Colonic mucosa (tissue), 4 donors: ENCODE measurements around the gene MEIOB. TPM values are rescaled to one million over a fixed set of nuclear protein-coding genes. Genes with fewer than 3 reads are reported as not detected.

Experiments
- DNase-seq: peaks from one replicate; pipeline ENCODE4 v3.0.0-alpha.2; 2020
- H3K27ac ChIP-seq: fragments of 200-600 bp; one replicate; pipeline ENCODE4 v1.8.0; 2021
- H3K27me3 ChIP-seq: fragments of 200-600 bp; one replicate; pipeline ENCODE4 v1.8.0; 2021
- H3K36me3 ChIP-seq: fragments of 200-600 bp; one replicate; pipeline ENCODE4 v1.8.0; 2021
- H3K4me1 ChIP-seq: fragments of 200-600 bp; one replicate; pipeline ENCODE4 v1.8.0; 2021; ENCODE audit warnings: mild to moderate bottlenecking
- H3K4me3 ChIP-seq: fragments of 200-600 bp; one replicate; pipeline ENCODE4 v1.8.0; 2021
- H3K9ac ChIP-seq, 2 donors: one replicate each; pipeline ENCODE4 v1.7.0; 2013; ENCODE audit warnings: control low read depth in 2 of 2, low read depth in 2 of 2, low read length in 2 of 2
- H3K9me3 ChIP-seq: fragments of 200-600 bp; one replicate; pipeline ENCODE4 v1.8.0; 2021
- CTCF ChIP-seq: fragments of 200-600 bp; IDR thresholded peaks from one replicate; pipeline ENCODE4 v1.8.0; 2022; ENCODE audit warnings: antibody characterized with exemption, mild to moderate bottlenecking
- intact Hi-C: fragments of 100-400 bp; cut with DNase I; formaldehyde crosslinking; loops from one replicate; pipeline ENCODE4 v1.14.1; 2022
- total RNA-seq, 2 donors: library from RNA; stranded (reverse); fragmentation: NEBNext Ultra II Directional in 1 of 2; extraction: Animal tissue kit (Norgen Biotek cat#: 25700) in 1 of 2; gene quantifications; one replicate each; pipeline ENCODE4 v1.2.1, GENCODE V29; 2021
- donor health status: healthy.
- donor health status: DM: no; HTN: no; CAD: no.
- donor health status: DM: no; HTN: no; CAD: no.

MEIOB gene
- total RNA-seq, 2 donors from 2014 or later, result 0.27 TPM; not detected in 1

GRCh38 chr16:1857433-1858097, 14.4 kb downstream of the MEIOB start:
- Histone ChIP-seq H3K4me3 (no peak overlapping the region), H3K9me3 (no peaks in the 10 kb centered on the region), H3K36me3 (no peaks in the 10 kb centered on the region), H3K4me1 (no peaks in the 10 kb centered on the region), H3K27me3 (no peaks in the 10 kb centered on the region), H3K9ac (no peak overlapping the region), H3K27ac (no peak overlapping the region)
- TF ChIP-seq CTCF, result no peak
- intact Hi-C loops, result no loop called here
- DNase-seq, result no peak

GRCh38 chr16:1851793-1852192, 20.2 kb downstream of the MEIOB start:
- intact Hi-C loops, result no loop called here
- H3K4me3 ChIP-seq, result no peak overlapping the region
- no peak for DNase-seq

GRCh38 chr16:1850981-1851380, 21.0 kb downstream of the MEIOB start:
- TF ChIP-seq CTCF, result no peak
- intact Hi-C loops, result no loop called here
- Histone ChIP-seq H3K27ac (no peak overlapping the region), H3K27me3 (no peaks in the 10 kb centered on the region), H3K4me3 (no peak overlapping the region), H3K4me1 (no peaks in the 10 kb centered on the region), H3K9ac (no peak overlapping the region), H3K9me3 (no peaks in the 10 kb centered on the region), H3K36me3 (no peaks in the 10 kb centered on the region)
- DNase-seq, result no peak

More at GRCh38 chr16:1851793-1852192, 20.2 kb downstream of the MEIOB start:
- no peaks in the 10 kb centered on the region for H3K9me3 ChIP-seq
- no peaks in the 10 kb centered on the region for H3K36me3 ChIP-seq
- no peak overlapping the region for H3K9ac ChIP-seq
- no peak for TF ChIP-seq CTCF
- no peaks in the 10 kb centered on the region for H3K27me3 ChIP-seq
- H3K4me1 ChIP-seq, result no peaks in the 10 kb centered on the region
- no peak overlapping the region for H3K27ac ChIP-seq

GRCh38 chr16:1846416-1846815, 25.5 kb downstream of the MEIOB start:
- intact Hi-C loops, result no loop called here
- H3K9ac ChIP-seq, result no peak overlapping the region

GRCh38 chr16:1845985-1846384, 26.0 kb downstream of the MEIOB start:
- H3K27me3 ChIP-seq, result no peaks in the 10 kb centered on the region
- no peaks in the 10 kb centered on the region for H3K4me1 ChIP-seq
- H3K4me3 ChIP-seq, result no peak overlapping the region
- H3K9ac ChIP-seq, result no peak overlapping the region
- intact Hi-C loops, result no loop called here
- no peak overlapping the region for H3K27ac ChIP-seq
- no peaks in the 10 kb centered on the region for H3K36me3 ChIP-seq
- no peak for TF ChIP-seq CTCF
- DNase-seq, result no peak
- no peaks in the 10 kb centered on the region for H3K9me3 ChIP-seq

More at GRCh38 chr16:1846416-1846815, 25.5 kb downstream of the MEIOB start:
- no peaks in the 10 kb centered on the region for H3K4me1 ChIP-seq
- no peaks in the 10 kb centered on the region for H3K36me3 ChIP-seq
- H3K27ac ChIP-seq, result no peak overlapping the region
- H3K27me3 ChIP-seq, result no peaks in the 10 kb centered on the region
- TF ChIP-seq CTCF, result no peak
- DNase-seq, result no peak
- H3K9me3 ChIP-seq, result no peaks in the 10 kb centered on the region
- H3K4me3 ChIP-seq, result no peak overlapping the region
